ENCODE data around the gene PLXNA4. TPM values are rescaled to one million over a fixed set of nuclear protein-coding genes. Genes with fewer than 3 reads are reported as not detected.

The PLXNA4 gene
- total and polyA plus RNA-seq, 9 of the 15 experiments (the other 6 are each of a cell fraction or from before 2014, with no cell fraction given), result under 0.01 to 0.09 TPM; not detected in 7

GRCh38 chr7:132082394-132082793 lies 493.9 kb downstream of the PLXNA4 start:
- H3K9me1 ChIP-seq (ENCODE audit: control insufficient read depth, insufficient read depth, low read length), result no peaks in the 10 kb centered on the region
- ChIA-PET POLR2A (interaction anchor here (0.5 to 1.2 kb wide), 5 partner anchors 8 to 174 kb away, joined by 3 read pairs; no protein-coding TSS in a partner anchor), CTCF (ENCODE audit: low intra/inter-chr PET ratio) (no interaction called here)
- ATAC-seq (no peak), DNase-seq (ENCODE audit: extremely low read depth in 1 of 4, low spot score in 3 of 4) (no peak), FAIRE-seq (no peak)
- no peaks in the 10 kb centered on the region for H3K36me3 ChIP-seq (ENCODE audit: control insufficient read depth, insufficient read depth, low read length)
- H3K4me2 ChIP-seq (ENCODE audit: insufficient read depth, low read length), result no peak overlapping the region
- H3K4me1 ChIP-seq (replicated peaks in 1 of 2; ENCODE audit: control insufficient read depth in 2 of 2, insufficient read depth in 2 of 2, low read length in 2 of 2), result no peaks in the 10 kb centered on the region
- H4K20me1 ChIP-seq (replicated peaks; ENCODE audit: control insufficient read depth, insufficient read depth, low read length), result no peaks in the 10 kb centered on the region
- TF ChIP-seq HSF4 (CRISPR knock-in tag; IDR thresholded peaks at IDR 0.05; ENCODE audit: borderline replicate concordance) (no peak), ZNF175 (CRISPR knock-in tag; IDR thresholded peaks at IDR 0.05; ENCODE audit: low read depth) (no peak), ZNF551 (CRISPR knock-in tag; IDR thresholded peaks at IDR 0.05) (no peak), ID3 (CRISPR knock-in tag; IDR thresholded peaks at IDR 0.05) (no peak), ID3 (tag; IDR thresholded peaks at IDR 0.05) (no peak), NCOR1 (IDR thresholded peaks at IDR 0.05) (no peak)
- intact Hi-C loops (cut with micrococcal nuclease), result no loop called here
- H3K9me3 ChIP-seq (replicated peaks; ENCODE audit: control insufficient read depth, insufficient read depth, low read depth, low read length), result no peaks in the 10 kb centered on the region
- BruUV-seq (replicated peaks), result no TSS peak
- WGBS (ENCODE audit: insufficient coverage, low coverage, missing lambda C conversion rate), result 0% methylated on average over 1 of the region's 1 CpG
- H3K27me3 ChIP-seq (ENCODE audit: control insufficient read depth in 2 of 2, insufficient read depth in 2 of 2, low read length in 2 of 2), result peaks cover 3 to 28% of the 10 kb centered on the region in 2 experiments
- no peaks in the 10 kb centered on the region for H3K79me2 ChIP-seq (ENCODE audit: control insufficient read depth, insufficient read depth, low read length)
- H2AFZ ChIP-seq (ENCODE audit: low read depth, low read length), result no peak overlapping the region
- H3K27ac ChIP-seq (ENCODE audit: extremely low read depth, low read depth, low read length), result no peak overlapping the region
- in situ Hi-C loops (cut with MboI), result no loop called here
- no peak overlapping the region for H3K9ac ChIP-seq (ENCODE audit: insufficient read depth in 1 of 2, low read depth in 2 of 2, low read length in 2 of 2)
- no peak overlapping the region for H3K4me3 ChIP-seq

- WGBS (ENCODE audit: insufficient coverage, low coverage, missing lambda C conversion rate), result 3% methylated on average over 2 of the region's 2 CpGs
- no peak for TF ChIP-seq E2F8 (IDR thresholded peaks at IDR 0.05; ENCODE audit: low read depth, partially characterized antibody)
- no peak for TF ChIP-seq PRDM10 (IDR thresholded peaks at IDR 0.05; ENCODE audit: partially characterized antibody)
- no peak for TF ChIP-seq SIX5 (IDR thresholded peaks at IDR 0.05; ENCODE audit: borderline replicate concordance in 1 of 2, insufficient read depth in 1 of 2, low read depth in 1 of 2, low read length in 2 of 2)
Observed at GRCh38 chr7:132081686-132082085, 494.6 kb downstream of the PLXNA4 start.

More at GRCh38 chr7:132081686-132082085, 494.6 kb downstream of the PLXNA4 start:
- Histone ChIP-seq H3K4me1 (replicated peaks in 1 of 2; ENCODE audit: control insufficient read depth in 2 of 2, insufficient read depth in 2 of 2, low read length in 2 of 2) (no peaks in the 10 kb centered on the region), H3K4me2 (ENCODE audit: insufficient read depth, low read length) (no peak overlapping the region), H3K9ac (ENCODE audit: insufficient read depth in 1 of 2, low read depth in 2 of 2, low read length in 2 of 2) (no peak overlapping the region), H3K27me3 (ENCODE audit: control insufficient read depth in 2 of 2, insufficient read depth in 2 of 2, low read length in 2 of 2) (peaks cover 3 to 32% of the 10 kb centered on the region in 2 experiments), H3K9me3 (replicated peaks; ENCODE audit: control insufficient read depth, insufficient read depth, low read depth, low read length) (no peaks in the 10 kb centered on the region), H3K79me2 (ENCODE audit: control insufficient read depth, insufficient read depth, low read length) (no peaks in the 10 kb centered on the region), H3K4me3 (no peak overlapping the region), H3K36me3 (ENCODE audit: control insufficient read depth, insufficient read depth, low read length) (no peaks in the 10 kb centered on the region), H4K20me1 (replicated peaks; ENCODE audit: control insufficient read depth, insufficient read depth, low read length) (no peaks in the 10 kb centered on the region), H3K27ac (ENCODE audit: extremely low read depth, low read depth, low read length) (no peak overlapping the region), H2AFZ (ENCODE audit: low read depth, low read length) (no peak overlapping the region), H3K9me1 (ENCODE audit: control insufficient read depth, insufficient read depth, low read length) (no peaks in the 10 kb centered on the region)
- BruUV-seq (replicated peaks), result no TSS peak
- intact Hi-C loops (cut with micrococcal nuclease), result no loop called here
- ATAC-seq (no peak), FAIRE-seq (no peak), DNase-seq (ENCODE audit: extremely low read depth in 1 of 4, low spot score in 3 of 4) (no peak)
- in situ Hi-C loops (cut with MboI), result no loop called here
- POLR2A ChIA-PET, result interaction anchor here (1.1 kb wide), 1 partner anchor 9 kb away, joined by 3 read pairs; no protein-coding TSS in a partner anchor
- CTCF ChIA-PET (ENCODE audit: low intra/inter-chr PET ratio), result no interaction called here
